Kasumi-1 (cell line): ENCODE measurements around the gene WDR26.
"Not testable (repeated sequence)": the region's sequence is repeated elsewhere in the genome, so short reads cannot be mapped to it uniquely, and the experiment has no call there.

Experiments used
- DNase-seq, 2 experiments: peaks; one replicate each; lab custom pipeline; 2025; lab: John Stamatoyannopoulos, UW

The WDR26 gene

DNA sequence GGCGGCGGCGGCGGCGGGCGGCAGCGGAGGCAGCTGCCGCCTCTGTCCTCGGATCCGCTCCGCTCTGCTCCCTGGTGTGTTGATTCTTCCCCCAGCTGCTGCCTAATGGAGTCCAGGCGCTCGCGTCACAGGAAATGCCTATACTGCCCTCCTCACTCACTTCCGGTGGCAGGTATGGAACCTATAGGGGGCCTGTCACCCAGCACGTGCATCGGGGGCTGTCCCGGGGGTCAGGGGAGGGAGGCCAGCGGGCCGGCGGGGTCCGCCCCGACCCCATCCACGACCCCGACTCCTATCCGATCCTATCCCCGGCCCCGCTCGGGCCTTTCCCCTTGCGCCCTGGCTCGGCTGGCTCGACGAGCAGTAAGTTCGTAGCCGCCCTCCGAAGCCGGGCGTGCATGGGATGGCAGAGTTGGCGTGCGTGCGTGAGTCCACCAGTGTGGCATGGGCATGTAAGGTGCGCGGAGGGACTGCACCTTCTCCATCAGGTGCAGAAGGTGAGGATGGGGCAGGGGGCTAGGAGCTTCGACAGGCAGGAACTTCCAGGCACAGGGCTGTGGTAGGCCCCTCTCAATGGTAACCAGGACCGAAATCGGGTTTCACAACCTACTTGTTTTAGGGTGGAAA, at the start of gene WDR26:
TSS of gene WDR26 (minus strand) at position 107 of the 627 bp plus-strand sequence.
- peak; percentile 87 to 90 for DNase-seq

DNA sequence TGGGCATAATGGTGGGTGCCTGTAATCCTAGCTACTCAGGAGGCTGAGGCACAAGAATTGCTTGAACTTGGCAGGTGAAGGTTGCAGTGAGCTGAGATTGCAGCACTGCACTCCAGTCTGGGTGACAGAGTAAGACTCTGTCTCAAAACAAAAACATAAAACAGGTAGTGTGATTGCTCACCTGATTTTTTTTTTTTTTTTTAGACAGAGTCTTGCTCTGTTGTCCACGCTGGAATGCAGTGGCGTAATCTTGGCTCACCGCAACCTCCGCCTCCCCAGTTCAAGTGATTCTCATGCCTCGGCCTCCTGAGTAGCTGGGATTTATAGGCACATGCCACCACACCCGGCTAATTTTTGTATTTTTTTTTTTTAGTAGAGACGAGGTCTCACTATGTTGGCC, 48.6 kb upstream of the WDR26 start:
- DNase-seq = not testable (repeated sequence)

GRCh38 chr1:224482619-224483018, 48.0 kb upstream of the WDR26 start:
- no peak for DNase-seq

GRCh38 chr1:224481601-224482000, 47.0 kb upstream of the WDR26 start:
- no peak for DNase-seq

DNA sequence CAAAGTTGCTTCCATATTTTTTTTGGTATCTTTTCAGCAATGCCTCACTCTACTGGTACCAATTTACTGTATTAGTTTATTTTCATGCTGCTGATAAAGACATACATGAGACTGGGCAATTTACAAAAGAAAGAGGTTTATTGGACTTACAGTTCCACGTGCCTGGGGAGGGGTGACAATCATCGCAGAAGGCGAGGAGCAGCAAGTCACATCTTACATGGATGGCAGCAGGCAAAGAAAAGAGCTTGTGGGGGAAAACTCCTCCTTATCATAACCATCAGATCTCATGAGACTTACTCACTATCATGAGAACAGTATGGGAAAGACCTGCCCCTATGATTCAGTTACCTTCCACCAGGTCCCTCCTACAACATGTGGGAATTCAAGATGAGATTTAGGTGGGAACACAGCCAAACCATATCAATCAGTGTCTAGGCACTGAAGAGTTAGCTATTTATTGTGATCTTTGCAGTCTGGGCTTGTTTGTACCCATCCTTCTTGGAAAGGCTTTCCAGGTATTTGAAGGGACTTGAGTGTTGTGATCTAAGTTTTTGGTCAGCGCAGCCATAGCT, 46.4 kb upstream of the WDR26 start:
- DNase-seq = not testable (repeated sequence)

GRCh38 chr1:224480200-224480599, 45.6 kb upstream of the WDR26 start:
- not testable (repeated sequence) for DNase-seq

DNA sequence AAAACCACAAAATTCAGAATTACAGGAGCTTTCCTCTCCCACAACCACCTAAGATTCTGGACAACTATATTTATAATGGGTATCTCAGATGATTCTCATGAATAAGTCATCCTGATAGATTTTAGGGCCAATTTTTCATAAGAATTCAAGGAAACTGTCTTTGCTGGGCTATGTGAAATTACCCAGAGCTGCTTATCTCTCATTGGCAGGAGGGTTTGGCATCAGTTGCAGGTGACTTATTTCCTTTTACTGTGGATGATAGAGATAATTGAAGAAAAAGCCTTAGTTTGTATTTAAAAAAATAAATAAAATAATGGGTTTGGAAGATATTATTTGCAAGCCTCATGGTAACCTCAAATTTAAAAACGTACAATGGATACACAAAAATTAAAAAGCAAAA, 38.2 kb upstream of the WDR26 start:
- DNase-seq = no peak

- DNase-seq = no peak
Observed at GRCh38 chr1:224466154-224466553, 31.6 kb upstream of the WDR26 start.

GRCh38 chr1:224459966-224460365, 25.4 kb upstream of the WDR26 start:
- DNase-seq = no peak

GRCh38 chr1:224458996-224459395, 24.4 kb upstream of the WDR26 start:
- DNase-seq = peak in 1 of 2 experiments; percentile 23

- peak; percentile 4 to 15 for DNase-seq
Observed at GRCh38 chr1:224458296-224458695, 23.7 kb upstream of the WDR26 start.

DNA sequence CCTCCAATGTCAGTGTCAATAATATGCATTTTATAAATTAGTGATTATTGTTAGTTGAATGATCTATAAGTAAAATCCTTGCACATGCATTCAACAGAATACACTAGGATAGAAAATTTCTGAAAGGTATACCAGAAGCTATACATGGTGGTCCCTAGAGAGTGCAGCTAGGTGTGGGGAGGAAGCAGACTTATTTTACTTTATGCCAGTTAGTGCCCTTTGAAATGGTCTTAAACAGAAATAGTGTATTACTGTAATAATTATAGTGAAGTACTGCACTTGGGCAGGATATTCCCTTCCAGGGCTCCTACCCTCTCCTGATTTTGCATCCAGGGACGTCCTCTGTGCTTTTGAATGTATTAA, 23.2 kb upstream of the WDR26 start:
- no peak for DNase-seq

DNA sequence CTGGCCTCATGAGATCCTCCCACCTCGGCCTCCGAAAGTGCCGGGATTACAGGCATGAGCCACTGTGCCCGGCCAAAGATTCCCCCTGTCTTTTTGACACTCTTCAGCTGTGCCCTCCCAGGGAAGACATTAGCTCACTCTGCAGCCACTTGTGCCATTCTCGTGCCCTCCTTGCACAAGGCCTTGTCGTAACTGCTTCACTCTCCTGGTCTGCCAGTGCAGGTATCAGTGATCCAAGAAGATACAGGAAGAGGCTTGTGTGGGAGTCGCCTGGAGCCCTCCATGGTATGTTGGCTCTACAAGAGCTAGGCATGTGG, 22.0 kb upstream of the WDR26 start:
- DNase-seq = no peak

GRCh38 chr1:224454402-224455055, 19.9 kb upstream of the WDR26 start:
- no peak for DNase-seq

DNA sequence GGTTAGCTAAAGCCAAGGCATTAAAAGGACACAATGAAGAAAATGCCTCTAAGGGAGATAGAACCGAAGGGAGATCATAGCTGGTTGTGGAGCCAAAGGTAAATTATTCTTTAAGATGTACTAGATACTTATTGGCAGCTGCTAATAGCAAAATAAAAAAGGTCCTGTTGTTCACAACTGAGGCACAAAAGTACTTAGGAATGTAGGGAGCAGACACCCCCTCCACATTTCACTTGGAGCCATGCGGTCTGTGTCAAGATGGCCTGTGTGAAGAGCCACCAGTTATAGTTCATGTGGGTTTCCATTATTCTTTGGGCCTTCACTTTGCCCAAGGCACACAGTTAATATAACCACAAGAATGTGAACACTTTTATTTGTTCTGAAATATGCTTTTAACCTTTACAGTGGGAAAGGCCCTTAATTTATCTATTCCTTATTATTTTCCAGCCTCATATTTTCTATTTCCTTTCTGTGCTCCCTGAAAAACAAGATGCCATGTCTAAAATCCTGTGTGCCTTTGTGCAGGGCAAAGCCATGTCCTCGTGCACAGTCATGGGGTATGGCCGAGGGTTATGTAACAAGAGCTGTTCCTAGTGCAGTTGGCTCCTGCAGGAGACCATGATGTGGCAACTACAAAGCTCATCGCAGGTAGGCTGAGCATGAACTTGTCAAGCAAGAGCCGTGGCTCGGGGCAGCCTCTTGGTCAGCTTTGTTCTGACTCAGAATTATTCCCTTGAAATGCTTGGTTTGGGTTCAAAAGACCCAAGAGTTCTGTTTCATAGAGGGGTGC, 16.2 kb upstream of the WDR26 start:
- no peak for DNase-seq

DNA sequence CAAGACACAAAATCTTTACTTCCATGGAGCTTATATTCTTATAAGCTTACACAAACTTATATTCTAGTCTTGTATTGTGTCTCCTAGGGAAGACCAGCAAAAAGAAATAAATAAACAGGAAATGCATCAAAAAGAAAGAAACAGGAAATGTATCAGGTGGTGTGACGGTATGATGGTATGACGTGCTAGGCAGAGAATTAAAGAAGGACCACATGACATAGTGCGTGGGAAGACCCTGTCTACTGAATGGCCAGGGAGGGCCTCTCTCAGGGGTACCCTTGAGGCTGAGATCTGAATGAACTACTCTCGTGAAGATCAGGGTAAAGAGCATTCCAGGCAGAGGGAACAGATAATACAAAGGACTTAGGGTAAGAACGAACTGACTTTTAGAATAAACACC, 15.6 kb upstream of the WDR26 start:
- DNase-seq = no peak

- no peak for DNase-seq
Observed at GRCh38 chr1:224448453-224449017, 13.9 kb upstream of the WDR26 start.

- DNase-seq = no peak
Observed at GRCh38 chr1:224447971-224448370, 13.4 kb upstream of the WDR26 start.

- no peak for DNase-seq
Observed at GRCh38 chr1:224447251-224447650, 12.7 kb upstream of the WDR26 start.

GRCh38 chr1:224438989-224439388, 4.4 kb upstream of the WDR26 start:
- DNase-seq = no peak

- no peak for DNase-seq
Observed at GRCh38 chr1:224435999-224436398, 1.4 kb upstream of the WDR26 start.

DNA sequence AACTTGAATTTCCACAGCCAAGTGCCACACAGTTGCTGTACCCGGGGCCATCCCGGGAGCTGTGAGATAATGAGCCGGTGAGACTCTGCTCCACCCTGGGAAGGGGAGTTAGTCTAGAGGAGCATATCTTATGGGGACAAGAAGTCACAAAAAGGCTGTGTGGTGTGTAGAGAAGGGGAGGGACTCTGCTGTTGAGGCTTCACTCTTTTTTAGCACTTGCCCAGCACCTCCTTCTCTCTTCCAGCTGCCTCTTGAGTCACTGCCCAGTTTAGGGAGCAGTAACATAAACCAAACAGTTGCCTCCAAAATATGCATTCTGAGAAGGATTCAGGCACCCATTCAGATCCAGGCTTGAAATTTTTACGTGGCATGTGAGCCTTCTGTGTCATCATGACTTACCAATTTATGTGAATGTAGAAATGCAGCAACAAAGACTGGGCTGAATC, 744 bp upstream of the WDR26 start:
- peak; percentile 49 to 53 for DNase-seq
